Measurements from ENCODE around the gene ZNF80.

DNA sequence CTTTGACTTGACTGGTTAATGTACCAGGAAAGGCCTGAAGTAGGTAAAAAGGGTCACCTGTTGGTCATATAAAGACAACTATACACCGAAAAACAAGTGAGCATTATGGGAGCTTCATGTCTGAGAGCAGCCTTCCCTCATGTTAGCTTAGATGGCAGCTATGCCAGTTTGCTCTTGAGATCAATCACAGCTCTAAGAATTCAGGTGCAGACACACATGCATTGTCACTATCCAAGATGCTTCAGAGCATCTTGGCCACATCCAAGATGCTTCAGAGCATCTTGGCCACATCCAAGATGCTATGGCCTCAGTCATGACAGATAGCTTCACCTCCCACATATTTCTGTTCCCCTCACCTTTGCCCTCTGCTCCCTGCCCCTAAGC lies 15.5 kb downstream of the ZNF80 start:
- TF ChIP-seq, protein P1, sequence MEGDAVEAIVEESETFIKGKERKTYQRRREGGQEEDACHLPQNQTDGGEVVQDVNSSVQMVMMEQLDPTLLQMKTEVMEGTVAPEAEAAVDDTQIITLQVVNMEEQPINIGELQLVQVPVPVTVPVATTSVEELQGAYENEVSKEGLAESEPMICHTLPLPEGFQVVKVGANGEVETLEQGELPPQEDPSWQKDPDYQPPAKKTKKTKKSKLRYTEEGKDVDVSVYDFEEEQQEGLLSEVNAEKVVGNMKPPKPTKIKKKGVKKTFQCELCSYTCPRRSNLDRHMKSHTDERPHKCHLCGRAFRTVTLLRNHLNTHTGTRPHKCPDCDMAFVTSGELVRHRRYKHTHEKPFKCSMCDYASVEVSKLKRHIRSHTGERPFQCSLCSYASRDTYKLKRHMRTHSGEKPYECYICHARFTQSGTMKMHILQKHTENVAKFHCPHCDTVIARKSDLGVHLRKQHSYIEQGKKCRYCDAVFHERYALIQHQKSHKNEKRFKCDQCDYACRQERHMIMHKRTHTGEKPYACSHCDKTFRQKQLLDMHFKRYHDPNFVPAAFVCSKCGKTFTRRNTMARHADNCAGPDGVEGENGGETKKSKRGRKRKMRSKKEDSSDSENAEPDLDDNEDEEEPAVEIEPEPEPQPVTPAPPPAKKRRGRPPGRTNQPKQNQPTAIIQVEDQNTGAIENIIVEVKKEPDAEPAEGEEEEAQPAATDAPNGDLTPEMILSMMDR (IDR thresholded peaks at IDR 0.05), result no peak
- TF ChIP-seq EP300 (IDR thresholded peaks at IDR 0.05) (no peak), POLR2A (IDR thresholded peaks at IDR 0.05) (no peak), POLR2AphosphoS5 (IDR thresholded peaks at IDR 0.05) (no peak)
